Dermis blood vessel endothelial cell (primary cell): Measurements from ENCODE around the gene MAP3K2. TPM values are rescaled to one million over a fixed set of nuclear protein-coding genes. Genes with fewer than 3 reads are reported as not detected.
A peak's percentile ranks its signal among the peaks of the same experiment; 100 is the strongest.

ENCODE experiments used
- DNase-seq: peaks from one replicate; pipeline ENCODE4 v3.0.0; 2010
- total RNA-seq: library from RNA; depleted of rRNA; stranded (reverse); fragments of >200 nt; gene quantifications from 2 replicates; pipeline ENCODE4 v1.2.3, GENCODE V29; 2014

Gene MAP3K2
- total RNA-seq, 1 donor from 2014 or later, result 28.4 TPM

DNA sequence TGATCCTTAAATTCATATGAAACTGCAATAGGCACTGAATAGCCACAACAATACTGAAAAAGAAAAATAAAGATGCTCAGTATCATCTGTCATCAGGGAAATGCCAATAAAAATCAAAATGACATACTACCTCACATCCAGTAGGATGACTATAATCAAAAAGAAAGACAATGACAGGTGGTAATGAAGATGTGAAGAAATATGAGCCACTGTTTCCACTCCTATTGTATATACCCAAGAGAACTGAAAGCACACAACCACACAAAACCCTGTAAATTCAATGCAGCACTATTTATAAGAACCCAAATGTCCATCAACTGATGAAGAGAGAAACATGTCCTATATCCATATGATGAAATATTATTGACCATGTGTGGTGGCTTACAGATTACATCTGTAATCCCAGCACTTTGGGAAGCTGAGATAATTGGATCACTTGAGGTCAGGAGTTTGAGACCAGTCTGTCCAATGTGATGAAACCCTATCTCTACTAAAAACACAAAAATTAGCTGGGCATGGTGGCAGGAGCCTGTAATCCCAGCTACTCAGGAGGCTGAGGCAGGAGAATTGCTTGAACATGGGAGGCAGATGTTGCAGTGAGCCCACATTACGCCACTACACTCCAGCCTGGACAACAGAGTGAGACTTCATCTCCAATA lies 39.9 kb downstream of the MAP3K2 start:
- DNase-seq, result no peak

DNA sequence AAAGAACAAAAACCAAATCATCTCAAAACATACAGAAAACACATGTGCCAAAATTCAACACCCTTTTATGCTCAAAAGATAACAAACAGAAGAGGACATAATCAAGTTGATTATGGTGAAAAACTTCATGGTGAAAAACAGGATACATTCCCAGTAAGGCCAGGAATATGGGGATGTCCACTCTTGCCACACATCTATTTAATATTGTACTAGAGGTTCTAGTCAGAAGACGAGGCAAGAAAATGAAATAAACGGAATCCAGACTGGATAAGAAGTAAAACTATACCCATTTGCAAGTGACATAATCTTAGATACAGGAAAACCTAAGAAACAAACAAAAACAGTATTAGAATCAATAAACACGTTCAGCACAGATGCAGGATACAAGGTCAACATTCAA lies 40.8 kb downstream of the MAP3K2 start:
- DNase-seq, result no peak

DNA sequence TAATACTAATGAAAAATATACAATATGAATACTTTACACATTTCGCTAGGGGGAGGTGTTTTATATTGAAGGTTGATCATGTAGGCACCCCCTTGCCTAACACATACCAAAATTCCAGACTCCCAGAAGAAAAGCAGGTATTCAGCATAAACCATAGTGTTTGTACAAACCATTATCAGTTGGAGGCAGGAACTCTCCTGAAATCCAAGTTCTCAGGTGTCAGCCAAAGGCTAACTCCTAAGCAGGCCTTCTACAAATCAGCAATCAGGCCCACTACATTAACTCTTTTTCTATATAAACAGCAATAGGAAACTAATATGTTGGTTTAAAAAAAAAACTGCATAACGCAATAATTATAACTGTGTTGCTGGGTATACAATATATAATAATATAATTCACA lies 44.5 kb downstream of the MAP3K2 start:
- no peak for DNase-seq

DNA sequence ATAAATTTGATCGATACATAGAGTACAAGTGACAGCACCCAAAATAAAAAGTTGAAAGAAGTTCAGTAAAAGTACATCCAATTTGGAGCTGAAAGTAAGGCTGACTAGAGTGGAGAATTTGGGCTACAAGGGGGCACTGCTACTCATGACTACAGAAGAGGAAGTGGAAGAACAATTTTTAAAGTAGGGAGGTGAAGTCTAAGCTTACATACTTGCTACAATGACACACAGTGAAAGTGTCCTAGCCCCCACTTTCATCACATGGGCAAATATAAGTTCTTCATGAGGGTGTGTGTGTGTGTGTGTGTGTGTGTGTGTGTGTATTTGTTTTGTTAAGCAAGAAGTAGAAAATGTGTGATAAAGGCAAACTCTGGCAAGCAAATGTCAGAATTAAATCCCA lies 45.7 kb downstream of the MAP3K2 start:
- DNase-seq, result no peak

DNA sequence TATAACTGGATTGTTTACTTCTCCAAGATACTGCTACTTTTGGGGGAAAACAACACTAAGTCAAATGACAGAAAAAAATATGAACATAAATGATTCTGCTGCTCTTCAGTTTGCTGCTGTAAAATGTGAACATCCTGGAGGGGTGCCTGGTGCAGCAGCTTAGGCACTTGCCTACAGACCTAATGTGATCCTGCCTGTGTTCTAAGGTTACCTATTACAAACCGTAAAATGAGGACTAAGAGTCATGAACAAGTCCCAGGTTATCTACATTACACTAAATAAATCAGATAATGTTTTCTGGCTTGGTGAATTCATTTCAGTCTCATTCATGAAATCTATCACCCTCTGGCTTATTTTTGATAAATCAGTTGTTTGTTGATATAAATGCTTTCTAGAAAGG lies 55.4 kb downstream of the MAP3K2 start:
- DNase-seq, result no peak

DNA sequence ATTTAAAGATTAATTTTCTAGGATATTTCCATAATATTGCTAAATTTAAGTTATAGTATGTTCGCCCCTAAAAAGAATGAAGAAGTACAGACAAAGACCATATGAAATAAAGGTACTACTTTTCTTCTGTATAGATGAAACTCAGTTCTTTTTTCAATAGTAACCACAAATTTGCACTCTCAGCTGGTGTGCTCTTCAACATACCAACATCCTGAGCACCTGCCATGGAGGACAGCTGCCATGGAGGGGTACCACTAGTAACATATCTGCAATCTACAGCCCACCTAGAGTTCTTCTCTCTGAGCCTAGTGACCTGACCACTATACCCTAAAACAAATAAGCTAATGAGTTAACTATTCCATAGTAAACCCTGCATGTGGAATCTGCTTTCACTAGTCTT lies 57.0 kb downstream of the MAP3K2 start:
- no peak for DNase-seq

DNA sequence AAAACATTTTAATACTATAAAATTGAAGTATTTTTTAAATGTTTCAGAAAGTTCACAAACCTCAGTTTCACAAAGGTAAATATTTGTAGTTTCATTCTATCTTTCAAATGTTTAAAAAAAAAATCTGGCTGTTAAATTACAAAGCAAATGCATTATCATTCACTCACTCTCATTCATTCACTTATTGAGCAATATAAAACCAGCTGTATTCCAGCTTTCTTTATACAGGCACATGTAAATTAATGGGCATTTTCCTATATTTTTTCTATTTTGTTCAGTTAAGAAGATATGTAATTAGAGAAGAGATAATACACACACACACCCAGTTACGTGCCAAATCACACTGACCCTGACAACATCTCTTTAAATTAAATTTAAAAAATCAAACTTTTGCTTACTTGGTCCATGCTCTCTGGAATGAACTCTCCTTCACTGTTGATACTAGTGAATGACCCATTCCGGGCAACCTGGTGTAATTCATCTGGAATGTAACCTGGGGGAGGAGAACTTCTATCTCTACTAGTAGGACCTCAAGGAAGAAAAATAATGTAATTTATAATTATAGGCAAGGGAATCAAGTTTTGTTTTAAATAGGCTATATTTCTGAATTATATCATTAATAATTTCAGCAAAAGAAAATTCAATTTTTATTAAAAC lies 61.4 kb downstream of the MAP3K2 start:
- no peak for DNase-seq

DNA sequence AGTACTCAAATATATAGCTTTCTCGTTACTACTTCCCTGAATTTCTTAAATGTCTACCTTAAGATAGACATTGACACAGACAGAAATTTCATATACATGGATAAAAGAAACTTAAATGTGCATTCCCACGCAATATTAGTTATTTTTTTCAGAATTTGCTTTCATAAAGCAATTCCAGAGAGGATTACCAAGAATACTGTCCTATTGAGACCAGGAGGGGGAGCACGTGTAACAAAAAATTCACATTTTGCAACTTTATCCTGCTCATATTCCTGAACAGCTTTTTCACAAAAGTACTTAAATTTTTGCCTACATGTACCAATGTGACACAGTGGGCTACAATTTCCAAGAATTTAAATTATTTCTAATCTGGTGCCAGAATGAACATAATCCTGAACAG lies 63.1 kb downstream of the MAP3K2 start:
- DNase-seq, result peak; percentile 73

DNA sequence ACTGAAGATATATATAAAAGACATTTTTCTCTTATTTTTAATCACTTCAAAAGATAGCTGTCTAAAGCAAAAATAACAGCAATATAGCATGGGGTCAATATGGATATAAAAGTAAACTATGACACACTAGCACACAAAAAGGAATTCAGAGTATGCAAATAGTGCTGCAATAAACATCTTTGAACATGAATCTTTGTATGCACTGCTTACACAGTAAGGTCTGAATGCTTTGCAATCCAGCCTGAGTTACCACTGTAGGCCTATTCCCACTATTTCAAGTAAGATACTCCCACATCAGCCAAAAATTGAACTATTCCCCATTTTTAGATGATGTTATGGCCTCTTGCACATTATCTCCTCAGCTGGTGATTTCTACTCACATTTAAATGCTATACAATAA lies 66.5 kb downstream of the MAP3K2 start:
- DNase-seq, result no peak

DNA sequence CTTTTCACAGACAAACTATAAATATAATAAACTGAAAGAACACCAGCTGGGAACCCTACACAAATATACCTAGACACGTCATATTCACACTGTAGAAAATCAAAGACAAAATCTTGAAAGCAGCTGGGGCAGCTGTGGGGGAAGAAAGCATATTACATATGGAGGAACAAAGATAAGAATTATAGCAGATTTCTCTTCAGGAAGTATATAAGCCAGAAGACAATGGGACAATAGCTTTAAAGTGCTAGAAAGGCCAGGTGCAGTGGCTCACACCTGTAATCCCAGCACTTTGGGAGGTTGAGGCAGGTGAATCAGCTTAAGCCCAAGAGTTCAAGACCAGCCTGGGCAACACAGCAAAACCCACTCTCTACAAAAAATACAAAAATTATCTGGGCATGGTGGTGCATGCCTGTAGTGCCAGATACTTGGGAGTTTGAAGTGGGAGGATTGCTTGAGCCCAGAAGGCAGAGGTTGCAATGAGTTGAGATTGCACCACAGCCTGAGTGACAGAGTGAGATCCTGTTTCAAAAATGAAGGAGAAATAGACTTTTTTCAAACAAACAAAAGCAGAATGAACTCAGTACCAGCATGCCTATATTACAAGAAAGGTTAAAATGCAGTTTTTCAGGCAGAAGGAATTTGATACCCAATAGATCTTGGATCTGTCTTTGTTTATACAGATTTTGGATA lies 67.0 kb downstream of the MAP3K2 start:
- DNase-seq, result no peak

DNA sequence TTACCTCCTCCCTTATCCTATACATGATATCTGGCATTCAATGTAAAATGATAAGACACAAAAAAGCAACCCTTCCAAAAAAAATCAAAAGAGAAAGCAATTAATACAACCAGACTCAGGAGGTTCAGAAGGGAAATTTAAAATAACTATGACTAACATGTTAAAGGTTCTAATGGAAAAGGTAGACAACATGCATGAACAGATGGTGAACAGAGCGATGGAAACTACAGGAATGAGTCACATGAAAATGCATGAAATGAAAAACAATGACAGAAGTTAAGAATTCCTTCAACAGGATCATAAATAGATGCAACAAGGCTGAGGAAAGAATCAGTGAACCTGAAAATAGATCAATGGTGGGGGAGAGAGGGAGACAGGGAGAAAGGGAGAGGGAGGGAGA lies 67.7 kb downstream of the MAP3K2 start:
- no peak for DNase-seq

DNA sequence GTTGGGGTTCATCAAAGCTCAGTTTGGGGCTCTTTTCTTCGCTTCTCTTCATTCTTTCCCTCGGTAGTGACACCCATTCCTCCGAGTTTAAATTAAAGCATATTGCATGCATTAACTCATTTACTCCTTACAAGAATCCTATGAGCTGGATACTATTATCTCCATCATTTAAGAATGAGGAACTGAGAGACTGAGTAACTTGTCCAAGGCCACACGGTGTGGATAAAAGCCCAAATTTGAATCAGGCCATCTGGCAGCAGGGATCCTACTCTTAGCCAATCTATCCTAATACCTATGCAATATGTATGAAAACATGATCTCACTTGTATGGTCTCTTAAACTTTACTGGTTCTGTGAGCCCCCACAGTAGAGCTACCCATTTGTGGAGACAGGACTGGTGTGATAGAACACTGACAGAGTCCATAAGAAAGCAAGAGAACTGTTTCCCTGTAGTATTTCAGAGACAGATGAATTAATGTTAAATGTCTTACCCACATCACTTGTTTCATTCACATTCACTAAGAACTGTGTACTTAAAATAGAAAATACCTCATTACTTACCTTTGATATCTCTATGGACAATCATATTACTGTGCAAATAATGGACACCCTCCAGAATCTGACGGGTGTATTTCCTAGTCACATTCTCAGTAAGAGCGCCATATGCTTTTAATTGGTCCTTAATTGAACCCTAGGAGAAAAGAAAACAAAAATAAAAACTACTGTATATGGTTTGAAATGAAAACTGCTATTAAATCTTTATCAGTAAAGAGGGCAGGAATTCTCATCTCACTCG lies 73.4 kb downstream of the MAP3K2 start:
- DNase-seq, result no peak

DNA sequence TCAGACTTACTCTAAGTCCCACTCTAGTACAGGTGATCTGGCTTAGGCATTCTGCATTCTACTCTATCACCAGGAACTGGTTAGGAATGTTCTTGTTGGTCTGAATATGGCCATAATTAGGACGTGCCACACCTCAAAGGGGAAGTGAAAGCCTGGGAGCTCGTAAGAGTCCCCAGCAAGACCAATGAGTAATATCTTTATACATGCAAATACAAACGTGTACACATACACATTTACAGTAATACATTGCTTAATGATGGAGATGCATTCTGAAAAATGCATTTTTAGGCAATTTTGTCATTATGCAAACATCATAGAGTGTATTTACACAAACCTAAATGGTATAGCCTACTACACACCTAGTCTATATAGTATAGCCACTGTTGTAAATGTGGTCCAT lies 74.4 kb downstream of the MAP3K2 start:
- DNase-seq, result no peak

DNA sequence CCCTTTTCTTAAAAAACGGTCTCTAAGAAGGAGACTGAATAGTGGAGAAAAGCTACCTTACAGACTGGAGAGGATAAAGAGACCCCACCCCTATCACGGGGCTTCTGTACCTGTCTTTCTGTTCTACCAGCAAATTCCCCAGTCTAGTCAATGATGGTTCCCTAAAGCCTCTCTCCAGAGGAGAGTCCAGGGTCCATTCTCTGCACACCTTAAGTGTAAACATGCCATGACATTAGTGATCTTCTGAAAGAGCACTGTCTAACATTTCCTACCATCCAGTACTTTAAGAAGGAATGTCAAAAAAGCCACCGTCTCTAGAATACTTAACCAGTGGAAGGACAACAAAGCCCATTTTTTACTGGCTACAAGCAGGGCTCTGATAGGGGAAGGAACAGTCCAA lies 76.8 kb downstream of the MAP3K2 start:
- DNase-seq, result no peak

DNA sequence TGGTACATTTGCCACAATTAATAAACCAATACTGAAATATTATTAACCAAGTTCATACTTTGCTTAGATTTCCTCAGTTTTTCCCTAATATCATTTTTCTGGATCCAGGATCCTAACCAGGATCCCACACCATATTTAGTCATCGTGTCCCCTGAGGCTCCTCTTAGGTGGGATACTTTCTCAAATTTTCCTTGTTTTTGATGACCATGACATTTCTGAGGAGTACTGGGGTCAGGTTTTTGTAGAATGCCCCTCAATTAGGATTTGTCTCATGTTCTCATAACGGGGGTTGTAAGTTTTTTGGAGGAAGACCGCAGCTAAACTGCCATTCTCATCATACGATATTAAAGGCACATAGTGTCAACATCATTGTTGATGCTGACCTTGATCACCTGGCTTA lies 78.3 kb downstream of the MAP3K2 start:
- DNase-seq, result no peak

DNA sequence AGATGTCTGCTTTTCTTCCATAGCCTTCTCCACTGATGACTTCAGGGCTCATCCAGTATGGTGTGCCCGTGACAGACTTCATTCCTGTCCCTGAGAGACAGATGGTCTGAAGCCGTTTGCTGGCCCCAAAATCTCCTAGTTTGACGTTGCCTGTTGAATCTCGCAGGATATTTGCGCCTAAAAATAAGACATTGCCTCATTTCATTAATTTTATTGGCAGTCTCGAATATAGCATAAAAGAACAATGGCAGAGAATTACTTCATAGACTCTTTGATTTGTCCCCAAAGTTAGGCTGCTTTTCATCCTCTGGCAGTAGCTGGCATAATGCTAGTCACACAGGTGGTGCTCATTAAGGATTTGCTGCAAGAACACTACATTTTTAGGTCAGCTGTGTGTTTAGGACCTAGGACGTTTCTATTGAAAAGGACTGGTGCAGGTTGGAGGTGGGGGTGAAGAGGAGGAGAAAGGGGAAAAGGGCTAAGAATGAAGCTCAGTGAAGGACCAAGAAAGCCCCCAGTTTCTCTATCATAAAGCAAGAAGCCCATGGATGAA lies 79.1 kb downstream of the MAP3K2 start:
- no peak for DNase-seq

DNA sequence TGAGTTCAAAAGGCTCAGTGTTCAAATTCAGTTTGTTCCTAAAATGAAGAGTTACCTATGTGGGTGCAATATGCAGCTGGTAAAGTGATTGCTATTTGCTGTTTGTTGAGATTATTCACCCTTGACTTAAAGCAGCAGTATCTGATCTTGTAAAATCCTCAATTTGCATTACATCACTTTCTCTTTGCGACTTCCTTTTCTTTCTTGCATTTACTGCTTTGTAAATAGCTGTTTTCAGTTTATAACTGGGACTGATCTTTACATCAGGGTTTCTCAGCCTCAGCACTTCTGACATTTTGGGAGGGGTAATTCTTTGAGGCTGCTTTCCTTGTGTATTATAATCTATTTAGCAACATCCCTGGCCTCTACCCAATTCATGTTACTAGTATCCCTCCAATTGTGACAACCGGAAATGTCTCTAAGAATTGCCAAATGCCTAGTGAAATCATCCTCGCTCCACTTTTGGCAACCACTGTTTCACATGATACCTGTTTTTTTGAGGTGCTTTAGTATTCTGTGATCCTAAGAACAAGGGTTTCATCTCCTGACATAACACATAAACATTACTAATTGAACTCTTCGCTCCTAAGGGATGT lies 81.7 kb downstream of the MAP3K2 start:
- no peak for DNase-seq

DNA sequence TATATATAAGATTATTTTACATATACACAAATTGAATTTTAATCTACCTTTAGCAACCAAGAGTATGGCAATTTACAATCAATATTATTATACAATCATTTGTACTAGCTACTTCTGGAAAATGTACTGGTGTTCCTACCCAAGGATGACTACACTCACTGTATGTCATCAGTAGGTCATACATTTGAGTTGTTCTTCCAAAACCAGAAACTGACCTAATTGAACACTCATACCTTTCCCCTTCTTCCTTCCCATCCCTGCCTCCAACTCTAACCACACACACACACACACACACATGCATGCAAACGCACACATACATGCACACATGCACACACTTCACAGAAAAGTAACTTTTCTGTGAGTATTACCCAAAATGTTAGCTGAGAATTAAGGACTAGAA lies 85.6 kb downstream of the MAP3K2 start:
- no peak for DNase-seq

DNA sequence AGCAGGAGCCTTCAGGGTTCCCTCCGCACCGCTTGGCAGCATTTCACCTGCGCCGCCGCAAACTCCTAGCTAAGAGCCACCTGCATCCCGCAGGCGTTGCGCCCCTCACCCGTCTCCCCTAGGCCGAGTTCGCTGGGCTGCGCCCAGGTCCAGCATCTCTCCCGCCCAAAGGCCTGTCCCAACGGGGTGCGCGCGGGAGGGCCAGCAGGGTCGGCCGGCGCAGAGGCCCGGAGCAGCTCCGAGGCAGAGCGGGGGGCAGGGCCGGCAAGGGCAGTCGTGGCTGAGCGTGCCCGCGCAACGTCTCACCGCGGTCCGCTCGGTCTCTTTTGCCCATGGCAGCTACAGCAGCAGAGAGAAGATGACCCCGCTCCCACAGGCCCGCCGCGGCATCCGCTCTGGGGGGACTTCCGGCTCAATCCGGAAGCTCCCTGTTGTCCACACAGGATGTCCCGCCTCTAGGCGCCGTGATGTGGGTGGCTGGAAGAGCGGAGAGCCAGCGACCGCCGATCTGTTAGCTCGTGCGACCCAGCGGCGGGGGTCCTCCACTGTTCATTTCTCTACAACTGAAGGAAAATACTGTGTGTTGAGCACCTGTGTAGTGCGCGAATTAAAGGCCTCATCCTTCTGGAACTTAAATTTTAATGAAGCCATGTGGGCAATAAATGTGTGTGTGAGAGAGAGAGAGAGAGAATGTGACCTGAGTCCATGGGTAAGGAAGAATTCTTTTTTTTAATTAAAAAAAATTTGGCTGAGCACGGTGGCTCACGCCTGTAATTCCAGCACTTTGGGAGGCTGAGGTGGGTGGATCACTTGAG lies 93.8 kb downstream of the MAP3K2 start, which contains the start of gene ERCC3:
Gene ERCC3 (minus strand): TSS at position 397 of the 815 bp plus-strand sequence. CDS start 63 bp downstream, at position 334.
- DNase-seq, result peak; percentile 81

DNA sequence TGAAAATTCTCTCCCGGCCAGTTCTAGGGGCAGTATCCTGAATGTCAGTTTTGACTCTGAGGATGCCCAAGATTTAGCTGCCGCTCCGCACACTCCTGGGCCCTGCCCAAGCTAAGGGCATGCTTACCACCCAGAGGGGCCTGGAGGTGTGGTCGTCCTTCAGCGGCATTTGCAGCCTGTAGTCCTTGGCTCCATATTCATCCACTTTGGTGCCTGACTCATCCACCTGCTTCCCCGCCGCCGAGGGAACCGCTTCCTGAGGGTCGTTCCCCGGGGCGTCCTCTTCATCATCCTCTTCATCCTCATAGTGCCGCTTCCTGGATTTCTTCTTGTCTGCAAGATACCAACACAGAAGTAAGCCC lies 94.4 kb downstream of the MAP3K2 start:
- DNase-seq, result peak; percentile 28

DNA sequence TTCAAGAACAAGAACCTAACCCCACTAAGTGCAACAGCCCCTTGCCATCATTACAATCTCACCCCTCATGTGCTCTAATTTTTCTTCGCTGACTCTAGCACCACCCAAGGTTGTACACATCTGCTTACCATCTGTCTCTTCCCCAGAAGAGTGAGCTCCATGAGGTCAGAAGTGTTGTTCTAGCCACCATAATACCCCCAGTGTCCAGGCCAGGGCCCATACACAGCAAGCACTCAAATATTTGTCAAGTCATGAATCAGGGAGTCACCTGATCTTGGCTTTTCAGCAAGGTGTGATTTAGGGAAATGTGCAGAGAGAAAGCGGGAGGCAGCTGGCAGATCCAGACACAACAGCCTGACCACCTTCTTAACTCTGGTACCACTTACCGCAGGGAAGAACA lies 99.5 kb downstream of the MAP3K2 start:
- no peak for DNase-seq

DNA sequence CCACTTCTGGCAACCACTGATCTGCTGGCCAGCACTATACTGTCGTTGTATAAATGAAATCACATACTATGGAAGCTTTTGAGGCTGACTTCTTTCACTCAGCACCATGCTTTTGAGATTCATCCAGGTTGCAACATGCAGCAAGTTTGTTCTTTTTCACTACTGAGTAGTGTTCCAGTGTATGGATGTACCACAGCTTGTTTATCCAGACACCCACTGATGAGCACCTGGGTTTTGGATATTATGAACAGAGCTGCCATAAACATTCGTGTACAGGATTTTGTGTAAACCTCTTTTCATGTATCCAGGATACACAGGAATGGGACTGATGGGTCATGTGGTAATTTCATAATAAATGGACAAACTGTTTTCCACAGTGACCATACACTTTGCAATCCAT lies 104.5 kb downstream of the MAP3K2 start:
- no peak for DNase-seq
